Measurements from ENCODE around the gene ECM1.

Gene ECM1

DNA sequence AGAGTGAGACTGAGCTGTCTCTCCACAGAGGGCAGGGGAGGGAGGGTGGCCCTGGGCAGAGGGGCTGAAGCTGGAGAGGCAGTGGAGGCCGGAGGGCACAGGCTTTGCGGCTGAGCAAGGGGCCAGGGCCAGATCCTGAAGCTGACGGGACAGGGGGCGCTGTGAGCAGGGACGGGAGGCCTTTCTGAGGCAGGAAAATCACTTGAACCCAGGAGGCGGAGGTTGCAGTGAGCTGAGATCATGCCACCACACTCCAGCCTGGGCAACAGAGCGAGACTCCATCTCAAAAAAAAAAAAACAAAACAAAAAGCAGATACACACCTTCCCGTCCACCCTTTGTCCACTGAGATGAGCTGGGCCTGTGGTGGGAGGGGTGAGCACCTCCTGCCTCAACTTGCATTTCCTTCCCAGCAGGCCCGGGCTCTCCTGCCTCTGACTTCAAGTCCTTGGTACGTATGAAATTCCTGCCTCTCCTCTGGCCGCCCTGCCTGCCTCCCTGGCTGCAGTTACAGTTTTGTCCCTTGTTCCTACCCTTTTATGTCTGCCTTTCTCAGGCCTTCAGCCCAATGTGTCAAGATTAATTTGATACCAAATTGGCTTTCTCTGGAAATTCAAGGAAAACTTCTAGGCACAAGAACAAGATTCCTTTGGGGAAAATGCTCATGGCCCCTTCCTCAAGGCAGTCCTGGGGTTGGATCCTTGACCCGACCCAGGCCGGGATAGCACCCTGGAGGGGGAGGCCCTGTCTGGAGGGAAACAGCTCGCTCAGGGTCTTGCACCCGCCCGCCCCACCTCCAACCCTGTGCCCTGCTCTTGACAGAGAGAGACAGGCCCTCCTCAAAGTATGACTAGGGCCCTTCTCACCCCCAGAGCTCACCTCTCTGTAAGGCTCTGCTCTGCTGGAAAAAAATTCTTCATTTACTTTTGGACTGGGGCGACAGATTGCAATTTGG is 30.1 kb downstream of the ECM1 start:
- in situ Hi-C loops (cut with MboI; ENCODE audit: low sequenced_read_pairs) = loop anchor here (25.0 kb wide), 1 partner anchor 276 kb away; the partner anchor contains the start of genes APH1A, C1orf54 and CA14

GRCh38 chr1:150543500-150544143 is 35.7 kb downstream of the ECM1 start:
- in situ Hi-C loops (cut with MboI; ENCODE audit: low sequenced_read_pairs) = loop anchor here (25.0 kb wide), 1 partner anchor 281 kb away; the partner anchor contains the start of genes APH1A, C1orf54 and CA14

- in situ Hi-C loops (cut with MboI; ENCODE audit: low sequenced_read_pairs) = loop anchor here (25.0 kb wide), 1 partner anchor 282 kb away; the partner anchor contains the start of genes APH1A, C1orf54 and CA14
Observed at GRCh38 chr1:150544204-150544603, 36.3 kb downstream of the ECM1 start.

DNA sequence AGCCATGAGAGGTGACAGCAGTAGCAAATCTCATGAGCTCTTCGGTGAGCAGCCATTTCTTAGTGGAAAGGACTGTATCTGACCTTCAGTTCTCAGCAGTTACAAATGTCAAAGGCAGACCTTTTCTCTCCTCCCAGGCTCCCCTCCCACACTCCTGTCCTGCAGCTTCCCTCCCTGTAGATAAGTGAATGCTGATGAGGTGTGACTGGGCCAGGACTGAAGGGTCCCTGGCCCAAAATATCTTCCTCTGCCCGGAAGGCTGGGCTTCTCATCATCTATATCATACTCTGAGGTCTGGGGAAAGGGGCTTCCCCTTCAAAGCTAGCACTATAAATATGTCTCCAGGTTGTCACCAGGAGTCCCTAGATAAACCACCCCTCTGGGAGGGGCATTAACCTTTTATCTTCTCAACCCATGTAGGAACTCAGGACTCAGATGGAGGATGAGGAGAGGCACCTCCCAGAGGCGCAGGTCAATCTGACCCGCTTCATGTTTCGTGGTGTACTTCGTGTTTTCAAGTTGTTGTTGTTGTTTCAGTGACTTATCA is 37.6 kb downstream of the ECM1 start:
- in situ Hi-C loops (cut with MboI; ENCODE audit: low sequenced_read_pairs) = loop anchor here (25.0 kb wide), 1 partner anchor 283 kb away; the partner anchor contains the start of genes APH1A, C1orf54 and CA14

GRCh38 chr1:150546294-150546937 is 38.5 kb downstream of the ECM1 start:
- in situ Hi-C loops (cut with MboI; ENCODE audit: low sequenced_read_pairs) = loop anchor here (25.0 kb wide), 1 partner anchor 284 kb away; the partner anchor contains the start of genes APH1A, C1orf54 and CA14

- in situ Hi-C loops (cut with MboI; ENCODE audit: low sequenced_read_pairs) = loop anchor here (25.0 kb wide), 1 partner anchor 286 kb away; the partner anchor contains the start of genes APH1A, C1orf54 and CA14
Observed at GRCh38 chr1:150548324-150548631, 40.4 kb downstream of the ECM1 start.

- in situ Hi-C loops (cut with MboI; ENCODE audit: low sequenced_read_pairs) = loop anchor here (25.0 kb wide), 1 partner anchor 287 kb away; the partner anchor contains the start of genes APH1A, C1orf54 and CA14
Observed at GRCh38 chr1:150548632-150549495, 41.0 kb downstream of the ECM1 start, which contains the start of gene ADAMTSL4. Gene ADAMTSL4, plus strand, starts transcription at chr1:150549408. Its CDS starts 2,881 bp downstream, at chr1:150552289.

DNA sequence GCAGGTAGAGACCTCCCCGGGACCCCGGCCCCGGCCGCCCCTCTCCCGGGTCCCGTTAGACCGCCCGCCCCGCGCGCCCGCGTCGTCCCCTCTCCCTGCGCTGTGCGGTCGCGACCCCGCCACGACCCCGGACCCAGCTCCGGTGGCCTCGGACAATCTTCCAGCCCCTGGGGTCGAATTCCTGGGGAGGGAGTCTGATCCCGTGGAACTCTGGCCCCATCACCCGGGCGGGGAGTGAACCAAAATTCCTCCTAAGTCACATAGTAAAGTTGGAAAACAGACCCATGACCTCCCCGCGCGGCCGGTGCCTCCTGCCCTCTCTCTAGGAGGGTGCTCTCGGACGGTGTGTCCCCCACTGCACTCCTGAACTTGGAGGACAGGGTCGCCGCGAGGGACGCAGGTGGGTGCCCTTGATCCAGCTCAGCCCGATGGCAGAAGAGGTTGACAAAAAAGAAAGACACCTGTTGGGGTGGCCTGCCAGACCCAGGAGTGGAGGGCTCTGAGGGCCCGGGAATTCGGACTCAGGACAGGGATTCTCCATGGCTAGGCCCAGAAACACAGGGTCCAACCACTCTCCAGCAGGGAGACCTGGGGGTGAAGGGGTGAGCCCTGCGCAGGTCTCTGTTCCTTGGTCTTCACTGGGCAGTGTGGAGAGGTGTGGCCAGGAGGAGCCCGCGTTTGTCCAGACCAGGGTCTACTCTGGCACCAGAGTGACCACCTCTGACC is 41.8 kb downstream of the ECM1 start:
- in situ Hi-C loops (cut with MboI; ENCODE audit: low sequenced_read_pairs) = loop anchor here (25.0 kb wide), 1 partner anchor 287 kb away; the partner anchor contains the start of genes APH1A, C1orf54 and CA14

- in situ Hi-C loops (cut with MboI; ENCODE audit: low sequenced_read_pairs) = no loop called here
Observed at GRCh38 chr1:150550222-150551050, 42.5 kb downstream of the ECM1 start.

GRCh38 chr1:150551051-150551783 is 43.3 kb downstream of the ECM1 start:
- in situ Hi-C loops (cut with MboI; ENCODE audit: low sequenced_read_pairs) = no loop called here

GRCh38 chr1:150551784-150552127 is 43.8 kb downstream of the ECM1 start:
- in situ Hi-C loops (cut with MboI; ENCODE audit: low sequenced_read_pairs) = no loop called here

DNA sequence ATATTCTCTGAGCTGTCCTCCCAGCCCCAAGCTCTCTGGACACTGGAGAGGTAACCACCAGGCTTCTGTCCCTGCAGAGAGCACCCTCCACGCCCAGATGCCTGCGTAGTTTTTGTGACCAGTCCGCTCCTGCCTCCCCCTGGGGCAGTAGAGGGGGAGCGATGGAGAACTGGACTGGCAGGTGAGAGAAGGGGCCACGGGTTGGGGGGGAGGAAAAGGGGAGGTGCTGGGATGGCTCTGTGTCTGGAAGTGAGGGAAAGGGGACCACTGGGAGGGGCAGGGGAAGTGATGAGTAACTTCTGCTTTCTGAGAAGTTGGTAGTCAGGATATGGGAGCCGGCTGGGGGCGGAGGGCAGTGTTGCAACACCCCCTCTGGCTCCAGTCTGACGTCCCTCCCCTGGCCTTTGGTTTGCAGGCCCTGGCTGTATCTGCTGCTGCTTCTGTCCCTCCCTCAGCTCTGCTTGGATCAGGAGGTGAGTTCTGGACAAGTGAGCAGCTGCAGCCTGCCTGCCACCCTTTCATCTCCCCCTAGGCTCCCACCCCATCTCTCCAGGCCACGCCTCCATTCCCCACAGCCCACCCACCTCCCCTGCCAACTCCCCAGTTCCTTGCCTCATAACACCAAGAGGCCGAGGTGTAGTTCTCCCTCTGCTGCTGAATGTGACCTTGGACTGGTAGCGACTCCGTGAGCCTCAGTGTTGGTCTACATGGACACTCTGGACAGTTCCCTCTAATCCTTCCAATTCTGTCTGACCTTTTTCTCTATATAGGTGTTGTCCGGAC is 44.4 kb downstream of the ECM1 start:
- in situ Hi-C loops (cut with MboI; ENCODE audit: low sequenced_read_pairs) = no loop called here

DNA sequence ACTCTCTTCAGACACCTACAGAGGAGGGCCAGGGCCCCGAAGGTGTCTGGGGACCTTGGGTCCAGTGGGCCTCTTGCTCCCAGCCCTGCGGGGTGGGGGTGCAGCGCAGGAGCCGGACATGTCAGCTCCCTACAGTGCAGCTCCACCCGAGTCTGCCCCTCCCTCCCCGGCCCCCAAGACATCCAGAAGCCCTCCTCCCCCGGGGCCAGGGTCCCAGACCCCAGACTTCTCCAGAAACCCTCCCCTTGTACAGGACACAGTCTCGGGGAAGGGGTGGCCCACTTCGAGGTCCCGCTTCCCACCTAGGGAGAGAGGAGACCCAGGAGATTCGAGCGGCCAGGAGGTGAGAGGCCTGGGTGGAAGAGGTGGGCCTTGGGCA is 45.0 kb downstream of the ECM1 start:
- in situ Hi-C loops (cut with MboI; ENCODE audit: low sequenced_read_pairs) = no loop called here

GRCh38 chr1:150553392-150554085 is 45.6 kb downstream of the ECM1 start:
- in situ Hi-C loops (cut with MboI; ENCODE audit: low sequenced_read_pairs) = no loop called here

- in situ Hi-C loops (cut with MboI; ENCODE audit: low sequenced_read_pairs) = no loop called here
Observed at GRCh38 chr1:150554086-150554452, 46.2 kb downstream of the ECM1 start.

Data from HL-60/S4 treated with phorbol 12-myristate 13-acetate at 8.2 ng/mL for 4 days and 3 days (cell line).